RWPE2 (cell line): Measurements from ENCODE around the gene BRIP1.
"Not testable (repeated sequence)": the region's sequence is repeated elsewhere in the genome, so short reads cannot be mapped to it uniquely, and the experiment has no call there.

Experiments used
- ATAC-seq: fragments of 200-7000 bp; cut with Tn5 transposase; 3 replicates; pipeline ENCODE4 v1.9.1; 2021; ENCODE audit warnings: low read depth
- DNase-seq: peaks from one replicate; pipeline ENCODE4 v3.0.0-alpha.2; 2020; ENCODE audit warnings: low spot score
- H3K27ac ChIP-seq: fragments of 450-650 bp; 2 replicates; pipeline ENCODE4 v1.5.1; 2017; ENCODE audit warnings: mild to moderate bottlenecking; ENCODE audit not compliant: poor library complexity, severe bottlenecking
- H3K27me3 ChIP-seq: fragments of 250-450 bp; sonication (Bioruptor Pico); 2 replicates; pipeline ENCODE4 v1.5.1; 2021; ENCODE audit warnings: mild to moderate bottlenecking, moderate library complexity; ENCODE audit not compliant: insufficient read depth, poor library complexity, severe bottlenecking
- H3K36me3 ChIP-seq: fragments of 250-450 bp; sonication (Bioruptor Pico); 2 replicates; pipeline ENCODE4 v1.5.1; 2020; ENCODE audit warnings: low read depth, mild to moderate bottlenecking, moderate library complexity
- H3K4me1 ChIP-seq: fragments of 250-450 bp; sonication (Bioruptor Pico); 2 replicates; pipeline ENCODE4 v1.5.1; 2021; ENCODE audit warnings: mild to moderate bottlenecking, moderate library complexity; ENCODE audit not compliant: insufficient read depth, poor library complexity, severe bottlenecking
- H3K4me3 ChIP-seq: fragments of 250-450 bp; sonication (Bioruptor Pico); 2 replicates; pipeline ENCODE4 v1.5.1; 2021; ENCODE audit warnings: mild to moderate bottlenecking, moderate library complexity; ENCODE audit not compliant: severe bottlenecking
- H3K9me3 ChIP-seq: fragments of 250-450 bp; sonication (Bioruptor Pico); 2 replicates; pipeline ENCODE4 v1.5.1; 2021; ENCODE audit warnings: mild to moderate bottlenecking, moderate library complexity; ENCODE audit not compliant: severe bottlenecking
- CTCF ChIP-seq: fragments of 450-650 bp; IDR thresholded peaks from one replicate; pipeline ENCODE4 v1.5.1; 2017; ENCODE audit warnings: mild to moderate bottlenecking, moderate library complexity; ENCODE audit not compliant: poor library complexity, severe bottlenecking

BRIP1 gene

GRCh38 chr17:61828694-61829093, 34.6 kb downstream of the BRIP1 start:
- H3K4me1 ChIP-seq = peaks cover 5% of the 10 kb centered on the region
- no peaks in the 10 kb centered on the region for H3K9me3 ChIP-seq
- ATAC-seq (no peak), DNase-seq (no peak)
- TF ChIP-seq CTCF = no peak
- peaks cover 50% of the 10 kb centered on the region for H3K36me3 ChIP-seq
- H3K27me3 ChIP-seq = no peaks in the 10 kb centered on the region
- H3K4me3 ChIP-seq = no peak overlapping the region
- H3K27ac ChIP-seq = no peak overlapping the region

- Histone ChIP-seq H3K4me1 (no peaks in the 10 kb centered on the region), H3K27ac (no peak overlapping the region), H3K9me3 (no peaks in the 10 kb centered on the region), H3K4me3 (no peak overlapping the region), H3K36me3 (peaks cover 53% of the 10 kb centered on the region), H3K27me3 (no peaks in the 10 kb centered on the region)
- no peak for TF ChIP-seq CTCF
- DNase-seq (no peak), ATAC-seq (no peak)
Observed at GRCh38 chr17:61827649-61828395, 35.5 kb downstream of the BRIP1 start.

GRCh38 chr17:61826866-61827265, 36.5 kb downstream of the BRIP1 start:
- not testable (repeated sequence) for ATAC-seq, H3K27me3 ChIP-seq, DNase-seq, H3K4me1 ChIP-seq, H3K9me3 ChIP-seq, H3K4me3 ChIP-seq, H3K27ac ChIP-seq
- H3K36me3 ChIP-seq = peaks cover 51% of the 10 kb centered on the region

- H3K4me3 ChIP-seq, DNase-seq, H3K9me3 ChIP-seq, H3K27me3 ChIP-seq, H3K4me1 ChIP-seq, H3K27ac ChIP-seq, ATAC-seq: not testable (repeated sequence)
- peaks cover 51% of the 10 kb centered on the region for H3K36me3 ChIP-seq
Observed at GRCh38 chr17:61826198-61826597, 37.1 kb downstream of the BRIP1 start.

- Histone ChIP-seq H3K36me3 (peaks cover 48% of the 10 kb centered on the region), H3K27ac (no peak overlapping the region), H3K4me1 (no peaks in the 10 kb centered on the region), H3K9me3 (no peaks in the 10 kb centered on the region), H3K4me3 (no peak overlapping the region), H3K27me3 (no peaks in the 10 kb centered on the region)
- no peak for DNase-seq
- ATAC-seq = no peak
- TF ChIP-seq CTCF = no peak
Observed at GRCh38 chr17:61825448-61826137, 37.7 kb downstream of the BRIP1 start.
